ENCODE results near the gene NDUFS2.
A peak's percentile ranks its signal among the peaks of the same experiment; 100 is the strongest.

Gene NDUFS2

GRCh38 chr1:161225178-161225533, 23.0 kb downstream of the NDUFS2 start:
- H3K4me1 ChIP-seq (ENCODE audit: control insufficient read depth in 1 of 2, insufficient read depth in 1 of 2, low read depth in 1 of 2, low read length in 1 of 2) = peaks cover 35 to 42% of the 10 kb centered on the region in 2 experiments
- no peaks in the 10 kb centered on the region for H3K27me3 ChIP-seq
- no peak for TF ChIP-seq CTCF (IDR thresholded peaks at IDR 0.05)
- H3K4me3 ChIP-seq (ENCODE audit: low read depth in 1 of 2, low read length in 1 of 2) = peak overlapping the region in 1 of 2 experiments; percentile 55
- H3K9me3 ChIP-seq = no peaks in the 10 kb centered on the region
- H3K27ac ChIP-seq = peak overlapping the region; percentile 85
- H3K36me3 ChIP-seq = peaks cover 32% of the 10 kb centered on the region

GRCh38 chr1:161225534-161226319, 23.6 kb downstream of the NDUFS2 start, which contains the start of gene TOMM40L:
Gene TOMM40L (plus strand): TSS chr1:161226060. CDS start chr1:161226490, 430 bp downstream.
- Histone ChIP-seq H3K27ac (peak within 1 kb of the TSS; percentile 85), H3K4me3 (ENCODE audit: low read depth in 1 of 2, low read length in 1 of 2) (peak within 1 kb of the TSS; percentile 46 to 55), H3K36me3 (peaks cover 31% of the 10 kb centered on the region), H3K9me3 (no peaks in the 10 kb centered on the region), H3K4me1 (ENCODE audit: control insufficient read depth in 1 of 2, insufficient read depth in 1 of 2, low read depth in 1 of 2, low read length in 1 of 2) (peaks cover 35 to 42% of the 10 kb centered on the region in 2 experiments), H3K27me3 (no peaks in the 10 kb centered on the region)
- peak; percentile 31 for TF ChIP-seq CTCF (IDR thresholded peaks at IDR 0.05)

GRCh38 chr1:161226320-161226711, 24.1 kb downstream of the NDUFS2 start:
- no peaks in the 10 kb centered on the region for H3K9me3 ChIP-seq
- no peak for TF ChIP-seq CTCF (IDR thresholded peaks at IDR 0.05)
- peaks cover 27% of the 10 kb centered on the region for H3K36me3 ChIP-seq
- H3K4me3 ChIP-seq (ENCODE audit: low read depth in 1 of 2, low read length in 1 of 2) = peak overlapping the region; percentile 46 to 55
- no peaks in the 10 kb centered on the region for H3K27me3 ChIP-seq
- H3K27ac ChIP-seq = peak overlapping the region; percentile 85
- peaks cover 35 to 42% of the 10 kb centered on the region in 2 experiments for H3K4me1 ChIP-seq (ENCODE audit: control insufficient read depth in 1 of 2, insufficient read depth in 1 of 2, low read depth in 1 of 2, low read length in 1 of 2)

GRCh38 chr1:161226759-161227158, 24.6 kb downstream of the NDUFS2 start:
- Histone ChIP-seq H3K27ac (peak overlapping the region; percentile 85), H3K4me1 (ENCODE audit: control insufficient read depth in 1 of 2, insufficient read depth in 1 of 2, low read depth in 1 of 2, low read length in 1 of 2) (peaks cover 35 to 40% of the 10 kb centered on the region in 2 experiments), H3K9me3 (no peaks in the 10 kb centered on the region), H3K4me3 (ENCODE audit: low read depth in 1 of 2, low read length in 1 of 2) (no peak overlapping the region), H3K36me3 (peaks cover 27% of the 10 kb centered on the region), H3K27me3 (no peaks in the 10 kb centered on the region)
- no peak for TF ChIP-seq CTCF (IDR thresholded peaks at IDR 0.05)

- Histone ChIP-seq H3K4me1 (ENCODE audit: control insufficient read depth in 1 of 2, insufficient read depth in 1 of 2, low read depth in 1 of 2, low read length in 1 of 2) (peaks cover 35% of the 10 kb centered on the region in 2 experiments), H3K27ac (peak overlapping the region; percentile 85), H3K4me3 (ENCODE audit: low read depth in 1 of 2, low read length in 1 of 2) (peak overlapping the region; percentile 75 to 76), H3K36me3 (peaks cover 27% of the 10 kb centered on the region), H3K27me3 (no peaks in the 10 kb centered on the region), H3K9me3 (no peaks in the 10 kb centered on the region)
- peak; percentile 89 for TF ChIP-seq CTCF (IDR thresholded peaks at IDR 0.05)
Measured at GRCh38 chr1:161227196-161227871, 25.2 kb downstream of the NDUFS2 start.
